Purkinje cell (primary cell): ENCODE data around the gene WDR3. TPM values are rescaled to one million over a fixed set of nuclear protein-coding genes. Genes with fewer than 3 reads are reported as not detected.

Source experiments
- polyA plus RNA-seq: library from polyadenylated mRNA; unstranded; fragments of >200 nt; fragmentation: Nextera tagmentation; gene quantifications from 2 replicates; pipeline ENCODE4 v1.2.1, GENCODE V29; 2014

The WDR3 gene
- 25.3 and 40.4 TPM in 2 replicates for polyA plus RNA-seq

DNA sequence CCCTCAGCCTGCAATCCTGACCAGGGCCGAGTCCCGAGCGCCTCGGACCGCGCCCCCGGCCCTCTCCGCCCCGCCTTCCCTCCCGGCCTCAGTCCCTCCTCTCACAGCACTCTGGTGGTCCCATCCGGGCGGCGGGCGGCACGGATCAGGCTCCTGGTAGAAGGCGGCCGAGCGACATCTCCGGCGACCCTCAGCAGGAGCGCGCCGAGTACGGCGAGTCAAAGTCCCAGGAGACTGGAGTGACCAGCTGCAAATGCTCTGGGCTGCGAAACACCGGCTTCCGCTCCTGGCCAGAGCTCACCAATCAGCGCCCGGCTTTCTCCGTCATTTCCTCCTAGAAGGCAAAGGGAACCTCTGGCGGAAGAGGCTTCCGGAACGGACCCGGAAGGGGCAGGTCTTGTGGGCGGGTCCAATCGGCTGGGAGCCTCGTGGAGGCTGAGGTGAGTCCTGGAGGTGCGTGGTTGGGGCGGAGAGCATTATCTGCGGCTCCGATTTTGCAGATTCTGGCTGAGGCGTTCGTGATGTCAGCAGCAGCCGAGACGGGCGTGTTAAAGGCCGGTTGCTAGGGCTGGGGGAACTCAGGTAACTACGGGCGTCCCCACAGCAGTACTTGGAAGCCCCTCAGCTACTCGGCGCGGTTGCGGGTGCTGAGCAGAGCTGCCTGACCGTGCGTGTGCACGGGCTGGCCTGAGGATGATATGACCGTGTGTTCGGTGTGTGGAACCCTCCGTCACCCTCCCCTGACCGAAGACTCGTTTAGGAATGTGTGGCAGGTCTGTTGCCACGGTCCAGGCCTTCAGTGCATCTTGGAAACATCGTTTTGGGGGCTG is at the start of gene WDR3, which contains the start of gene GDAP2:
Gene WDR3 (plus strand): TSS at position 397 of the 830 bp plus-strand sequence. CDS start 3,581 bp downstream, outside the sequence.
Gene GDAP2 (minus strand): TSS at position 279 of the 830 bp plus-strand sequence. CDS start 9,264 bp downstream, outside the sequence.

Other genes with a start within 250 kb of the WDR3 start
- 6.7 and 11.5 TPM in 2 replicates for gene GDAP2, start 118 bp upstream of the WDR3 start, polyA plus RNA-seq